Measurements from ENCODE around the gene MTARC2. TPM values are rescaled to one million over a fixed set of nuclear protein-coding genes. Genes with fewer than 3 reads are reported as not detected.

MTARC2 gene
- total and polyA plus RNA-seq, 10 donors = 4.8 to 27.2 (median 15.3) TPM

GRCh38 chr1:220791956-220792355 is 43.8 kb downstream of the MTARC2 start:
- no peak for DNase-seq
- Histone ChIP-seq H3K4me1 (peaks cover 3 to 45% (median 14%) of the 10 kb centered on the region in 6 donors), H3K36me3 (peaks cover 0 to 14% (median 0%) of the 10 kb centered on the region in 6 donors), H3K4me3 (no peak overlapping the region), H3K27ac (peak overlapping the region in 4 of 8 donors; percentile 61 to 89 (median 80)), H3K9me3 (no peaks in the 10 kb centered on the region), H3K27me3 (replicated peaks in 1 of 7) (peaks cover 0 to 13% (median 3%) of the 10 kb centered on the region in 7 donors)
- TF ChIP-seq CTCF (IDR thresholded peaks at IDR 0.05 in 8 of 11, conservative IDR thresholded peaks at IDR 0.05 in 3 of 11) (no peak), POLR2A (IDR thresholded peaks at IDR 0.05) (no peak), POLR2AphosphoS5 (IDR thresholded peaks at IDR 0.05) (no peak)
- 50 to 74% (median 60%) methylated on average over 5 of the region's 5 CpGs for WGBS, 5 donors
- intact Hi-C loops (cut with DNase I; ENCODE audit: low total_unique reads) = no loop called here

- no peak for DNase-seq
- intact Hi-C loops (cut with DNase I; ENCODE audit: low total_unique reads) = no loop called here
- Histone ChIP-seq H3K36me3 (peaks cover 0 to 58% (median 0%) of the 10 kb centered on the region in 6 donors), H3K27ac (no peak overlapping the region), H3K4me1 (peaks cover 0 to 9% (median under 1%) of the 10 kb centered on the region in 6 donors), H3K9me3 (no peaks in the 10 kb centered on the region), H3K27me3 (replicated peaks in 1 of 7) (no peaks in the 10 kb centered on the region), H3K4me3 (no peak overlapping the region)
- TF ChIP-seq POLR2A (IDR thresholded peaks at IDR 0.05) = no peak
- TF ChIP-seq POLR2AphosphoS5 (IDR thresholded peaks at IDR 0.05) = no peak
- no peak for TF ChIP-seq CTCF (IDR thresholded peaks at IDR 0.05 in 8 of 11, conservative IDR thresholded peaks at IDR 0.05 in 3 of 11)
- 70 to 95% (median 88%) methylated on average over 10 of the region's 10 CpGs for WGBS, 5 donors
Observed at GRCh38 chr1:220796530-220796929, 48.4 kb downstream of the MTARC2 start.

GRCh38 chr1:220797044-220797443 is 48.9 kb downstream of the MTARC2 start:
- intact Hi-C loops (cut with DNase I; ENCODE audit: low total_unique reads) = no loop called here
- TF ChIP-seq CTCF (IDR thresholded peaks at IDR 0.05 in 8 of 11, conservative IDR thresholded peaks at IDR 0.05 in 3 of 11) (no peak), POLR2A (IDR thresholded peaks at IDR 0.05) (no peak), POLR2AphosphoS5 (IDR thresholded peaks at IDR 0.05) (no peak)
- H3K4me3 ChIP-seq = no peak overlapping the region
- H3K4me1 ChIP-seq = peaks cover 0 to 4% (median 0%) of the 10 kb centered on the region in 6 donors
- DNase-seq = no peak
- H3K36me3 ChIP-seq = peaks cover 0 to 64% (median 0%) of the 10 kb centered on the region in 6 donors
- no peaks in the 10 kb centered on the region for H3K9me3 ChIP-seq
- H3K27ac ChIP-seq = no peak overlapping the region
- H3K27me3 ChIP-seq (replicated peaks in 1 of 7) = no peaks in the 10 kb centered on the region

GRCh38 chr1:220797553-220797952 is 49.4 kb downstream of the MTARC2 start:
- WGBS, 5 donors = 92 to 100% (median 96%) methylated on average over 3 of the region's 3 CpGs
- no peak for TF ChIP-seq POLR2A (IDR thresholded peaks at IDR 0.05)
- TF ChIP-seq CTCF (IDR thresholded peaks at IDR 0.05 in 8 of 11, conservative IDR thresholded peaks at IDR 0.05 in 3 of 11) = no peak
- no peak for TF ChIP-seq POLR2AphosphoS5 (IDR thresholded peaks at IDR 0.05)
- intact Hi-C loops (cut with DNase I; ENCODE audit: low total_unique reads) = no loop called here

More at GRCh38 chr1:220797553-220797952, 49.4 kb downstream of the MTARC2 start:
- Histone ChIP-seq H3K36me3 (peaks cover 0 to 69% (median 0%) of the 10 kb centered on the region in 6 donors), H3K9me3 (no peaks in the 10 kb centered on the region), H3K27ac (no peak overlapping the region), H3K27me3 (replicated peaks in 1 of 7) (no peaks in the 10 kb centered on the region), H3K4me1 (no peaks in the 10 kb centered on the region), H3K4me3 (no peak overlapping the region)
- DNase-seq = no peak

All from spleen (tissue), 11 donors.